HCT116 (cell line): ENCODE measurements around the gene ZBTB1. TPM values are rescaled to one million over a fixed set of nuclear protein-coding genes. Genes with fewer than 3 reads are reported as not detected.
"Not testable (repeated sequence)": the region's sequence is repeated elsewhere in the genome, so short reads cannot be mapped to it uniquely, and the experiment has no call there.

ENCODE experiments used
- ATAC-seq: fragments of 200-7000 bp; cut with Tn5 transposase; 2 replicates; pipeline ENCODE4 v1.9.1; 2020; ENCODE audit warnings: mild to moderate bottlenecking, moderate library complexity
- BruUV-seq: library from RNA; stranded (reverse); fragments of 400-500 nt; replicated peaks from 2 replicates; lab custom pipeline; 2021; lab: Mats Ljungman, UMichigan
- CTCF ChIA-PET: fragments of 300-600 bp; sonication (Branson Sonifier 250); formaldehyde crosslinking; loops from one replicate; lab custom pipeline; 2021; ENCODE audit warnings: antibody characterized with exemption; lab: Charles Lee
- POLR2A ChIA-PET: fragments of 300-600, 350-600 bp; sonication (Branson Sonifier 250); formaldehyde crosslinking; loops from one replicate; lab custom pipeline; 2021; ENCODE audit warnings: antibody characterized with exemption; lab: Charles Lee
- RAD21 ChIA-PET, 2 experiments: fragments of 300-600 bp; sonication (Branson Sonifier 250); formaldehyde crosslinking; loops; one replicate each; lab custom pipeline; 2023; ENCODE audit warnings: low total read pairs in 2 of 2; ENCODE audit not compliant: uncharacterized antibody in 2 of 2, unreplicated experiment in 2 of 2, low non-redundant PET in 1 of 2; lab: Charles Lee
- DNase-seq: peaks from one replicate; pipeline ENCODE4 v3.0.0-alpha.2; 2010; ENCODE audit warnings: low read depth, low spot score
- H2AFZ ChIP-seq: fragments of 200-600 bp; shearing (Covaris generic), sonication (generic); 2 replicates; pipeline ENCODE4 v1.6.1; 2017; ENCODE audit warnings: low read depth, mixed run types, mixed read lengths, antibody characterized with exemption, low read length; ENCODE audit not compliant: poor library complexity, severe bottlenecking
- H3K27ac ChIP-seq: 2 replicates; pipeline ENCODE4 v1.5.1; 2012; ENCODE audit warnings: low read depth, low read length
- H3K27me3 ChIP-seq: fragments of 200-600 bp; sonication (generic); 2 replicates; pipeline ENCODE4 v1.6.1; 2016; ENCODE audit warnings: mixed run types, low read length, mixed read lengths; ENCODE audit not compliant: insufficient read depth
- H3K36me3 ChIP-seq, 2 experiments: fragments of 200-500 bp in 1 of 2; fragments of 200-600 bp in 1 of 2; sonication (Bioruptor generic) in 1 of 2; sonication (generic) in 1 of 2; 2 replicates each; pipeline versions ENCODE4 v1.5.1 to v1.6.1; 2014 to 2016; ENCODE audit warnings: low read length in 2 of 2, inconsistent platforms in 1 of 2, mixed read lengths in 1 of 2, mixed run types in 1 of 2; ENCODE audit not compliant: insufficient read depth in 2 of 2, control insufficient read depth in 1 of 2
- H3K4me1 ChIP-seq, 2 experiments: fragments of 200-600 bp in 1 of 2; sonication (generic) in 1 of 2; 2 replicates each; pipeline versions ENCODE4 v1.5.1 to v1.6.1; 2012 to 2017; ENCODE audit warnings: low read length in 2 of 2, inconsistent platforms in 1 of 2, mild to moderate bottlenecking in 1 of 2, mixed read lengths in 1 of 2, mixed run types in 1 of 2, moderate library complexity in 1 of 2; ENCODE audit not compliant: insufficient read depth in 2 of 2, control insufficient read depth in 1 of 2
- H3K4me2 ChIP-seq: fragments of 200-600 bp; sonication (generic); 2 replicates; pipeline ENCODE4 v1.6.1; 2017; ENCODE audit warnings: mixed run types, low read length, mixed read lengths
- H3K4me3 ChIP-seq, 2 experiments: fragments of 200-600 bp in 1 of 2; sonication (generic) in 1 of 2; replicated peaks in 1 of 2; 2 replicates each; pipeline ENCODE4 v1.5.1; 2011 to 2016; ENCODE audit warnings: low read length in 2 of 2, control low read depth in 1 of 2, low read depth in 1 of 2, mild to moderate bottlenecking in 1 of 2, mixed read lengths in 1 of 2, mixed run types in 1 of 2
- H3K79me2 ChIP-seq: fragments of 200-600 bp; sonication (generic); 2 replicates; pipeline ENCODE4 v1.6.1; 2017; ENCODE audit warnings: mild to moderate bottlenecking, mixed run types, low read length, moderate library complexity, mixed read lengths; ENCODE audit not compliant: insufficient read depth
- H3K9ac ChIP-seq: fragments of 200-600 bp; sonication (generic); 2 replicates; pipeline ENCODE4 v1.6.1; 2016; ENCODE audit warnings: low read length, mixed read lengths
- H3K9me2 ChIP-seq: fragments of 200-600 bp; sonication (generic), shearing (Covaris generic); 2 replicates; pipeline ENCODE4 v1.6.1; 2017; ENCODE audit warnings: mixed run types, mild to moderate bottlenecking, moderate library complexity; ENCODE audit not compliant: insufficient read depth
- H3K9me3 ChIP-seq, 2 experiments: fragments of 200-500 bp in 1 of 2; fragments of 200-600 bp in 1 of 2; sonication (Bioruptor generic) in 1 of 2; sonication (generic) in 1 of 2; 2 replicates each; pipeline ENCODE4 v1.6.1; 2014 to 2017; ENCODE audit warnings: low read length in 2 of 2, mixed read lengths in 2 of 2, inconsistent platforms in 1 of 2, low read depth in 1 of 2, mild to moderate bottlenecking in 1 of 2, mixed run types in 1 of 2, moderate library complexity in 1 of 2; ENCODE audit not compliant: control insufficient read depth in 1 of 2, insufficient read depth in 1 of 2
- H4K20me1 ChIP-seq: fragments of 200-600 bp; sonication (generic), shearing (Covaris generic); 2 replicates; pipeline ENCODE4 v1.6.1; 2017; ENCODE audit warnings: mixed run types, mild to moderate bottlenecking, moderate library complexity; ENCODE audit not compliant: insufficient read depth
- ATF3 ChIP-seq: IDR thresholded peaks from 2 replicates; pipeline ENCODE4 v1.6.1; 2012
- CBX3 ChIP-seq: IDR thresholded peaks from 2 replicates; pipeline ENCODE4 v1.6.1; 2012; ENCODE audit warnings: low read depth
- ELF1 ChIP-seq: IDR thresholded peaks from 2 replicates; pipeline ENCODE4 v1.6.1; 2012; ENCODE audit warnings: low read depth, borderline replicate concordance
- EZH2 ChIP-seq: fragments of 200-600 bp; sonication (generic); IDR thresholded peaks from 2 replicates; pipeline ENCODE4 v1.6.1; 2017; ENCODE audit warnings: antibody characterized with exemption, mixed run types
- EZH2phosphoT487 ChIP-seq: fragments of 200-600 bp; IDR thresholded peaks from 2 replicates; pipeline ENCODE4 v1.6.1; 2018; ENCODE audit warnings: antibody characterized with exemption, borderline replicate concordance
- JUND ChIP-seq: IDR thresholded peaks from 2 replicates; pipeline ENCODE4 v1.6.1; 2012
- MAX ChIP-seq: IDR thresholded peaks from 2 replicates; pipeline ENCODE4 v1.6.1; 2012
- POLR2AphosphoS5 ChIP-seq: IDR thresholded peaks from 2 replicates; pipeline ENCODE4 v1.6.1; 2011; ENCODE audit warnings: mild to moderate bottlenecking, low read depth, low read length, moderate library complexity
- REST ChIP-seq: IDR thresholded peaks from 2 replicates; pipeline ENCODE4 v1.6.1; 2012; ENCODE audit warnings: low read depth
- SP1 ChIP-seq: IDR thresholded peaks from 2 replicates; pipeline ENCODE4 v1.6.1; 2012; ENCODE audit warnings: low read depth
- SRF ChIP-seq: IDR thresholded peaks from 2 replicates; pipeline ENCODE4 v1.6.1; 2012; ENCODE audit warnings: low read depth
- TCF7L2 ChIP-seq: IDR thresholded peaks from 2 replicates; pipeline ENCODE4 v1.7.0; 2011; ENCODE audit warnings: borderline replicate concordance, inconsistent platforms; ENCODE audit not compliant: insufficient read depth, insufficient read length; ENCODE audit errors: extremely low read depth
- YY1 ChIP-seq: IDR thresholded peaks from 2 replicates; pipeline ENCODE4 v1.6.1; 2011; ENCODE audit warnings: low read length, low read depth, moderate library complexity, mild to moderate bottlenecking; ENCODE audit not compliant: insufficient replicate concordance; ENCODE audit errors: extremely low read depth
- ZFX ChIP-seq: fragments of 450-650 bp; IDR thresholded peaks from 2 replicates; pipeline ENCODE4 v1.6.1; 2017
- intact Hi-C: fragments of 100-400 bp; cut with micrococcal nuclease; formaldehyde crosslinking; loops from 2 replicates; pipeline ENCODE4 v1.10.0; 2022
- total RNA-seq: library from RNA; stranded (reverse); gene quantifications from one replicate; pipeline ENCODE4 v1.2.1, GENCODE V29; 2021; ENCODE audit not compliant: unreplicated experiment

The ZBTB1 gene
- total RNA-seq, 1 experiment from 2014 or later, result 20.6 TPM

- TF ChIP-seq ATF3, result no peak; the same call in 1 of the 2 replicates
- peak; percentile 90 for TF ChIP-seq SP1
These were observed 64.6 kb downstream of the ZBTB1 start (continued) for GRCh38 chr14:64569138-64569631.

DNA sequence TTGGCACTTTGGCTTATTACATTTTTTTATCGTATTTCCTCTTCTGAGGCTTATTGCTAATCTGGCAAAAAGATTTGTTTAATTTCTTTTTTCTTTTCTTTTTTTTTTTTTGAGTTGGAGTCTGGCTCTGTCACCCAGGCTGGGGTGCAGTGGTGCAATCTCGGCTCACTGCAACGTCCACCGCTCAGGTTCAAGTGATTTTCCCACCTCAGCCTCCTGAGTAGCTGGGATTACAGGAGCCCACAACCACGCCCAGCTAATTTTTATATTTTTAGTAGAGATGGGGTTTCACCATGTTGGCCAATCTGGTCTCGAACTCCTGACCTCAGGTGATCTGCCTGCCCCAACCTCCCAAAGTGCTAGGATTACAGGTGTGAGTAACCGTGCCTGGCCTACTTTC, 65.1 kb downstream of the ZBTB1 start:
- H3K9me2 ChIP-seq, ATAC-seq, H3K9me3 ChIP-seq, H3K4me3 ChIP-seq, intact Hi-C loops, DNase-seq, BruUV-seq, POLR2A ChIA-PET, H3K79me2 ChIP-seq, RAD21 ChIA-PET, H3K27me3 ChIP-seq, H4K20me1 ChIP-seq, H3K36me3 ChIP-seq: not testable (repeated sequence)
- Histone ChIP-seq H2AFZ (peak overlapping the region; percentile 92), H3K9ac (peak overlapping the region; percentile 24), H3K27ac (peak overlapping the region; percentile 60), H3K4me1 (peaks cover 18 to 19% of the 10 kb centered on the region in 2 experiments), H3K4me2 (peak overlapping the region; percentile 67)
- CTCF ChIA-PET, result interaction anchor here (0.7 kb wide), 1 partner anchor 19 kb away, joined by 3 read pairs; no protein-coding TSS in a partner anchor

DNA sequence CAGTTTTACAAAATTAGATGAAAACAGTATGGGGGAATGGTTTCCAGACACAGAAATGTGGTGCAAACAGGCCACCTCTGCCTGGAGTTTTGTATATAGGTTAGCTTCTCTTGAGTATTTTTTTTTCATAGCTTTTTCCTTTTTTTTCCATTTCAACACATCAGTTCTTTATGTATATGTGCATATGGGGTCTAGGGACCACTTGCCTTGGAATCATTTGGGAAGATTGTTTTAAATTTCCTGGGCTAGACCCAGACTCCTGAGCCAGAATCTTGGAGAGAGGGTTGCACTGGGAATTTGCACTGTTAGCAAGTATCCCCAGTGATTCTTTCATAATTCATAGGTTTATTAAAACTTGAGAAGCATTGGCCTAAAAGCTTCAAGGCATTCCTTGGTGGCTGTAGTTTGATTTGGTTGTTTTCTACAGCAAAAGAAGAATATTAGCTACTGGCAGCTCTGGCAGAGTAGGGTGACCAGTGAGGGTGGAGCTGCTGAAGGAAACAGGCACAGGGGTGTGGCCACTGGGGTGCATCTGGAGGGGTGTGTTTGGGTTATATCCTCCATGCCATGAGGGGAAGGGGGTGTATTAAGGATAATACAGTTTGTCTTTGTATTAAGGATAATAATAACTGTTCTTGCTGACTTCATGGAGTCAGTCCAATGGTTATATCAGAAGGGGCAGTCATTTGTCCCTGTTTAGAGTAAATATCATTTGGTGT, 68.0 kb downstream of the ZBTB1 start:
- ChIA-PET POLR2A (no interaction called here), RAD21 (no interaction called here), CTCF (no interaction called here)
- peak overlapping the region; percentile 0 for H2AFZ ChIP-seq
- H3K4me3 ChIP-seq, result no peak overlapping the region
- no TSS peak for BruUV-seq
- ATAC-seq (peak; percentile 37; the same call in 1 of the 2 replicates), DNase-seq (no peak)
- H3K9ac ChIP-seq, result no peak overlapping the region
- intact Hi-C loops, result no loop called here
- no peaks in the 10 kb centered on the region for H3K36me3 ChIP-seq
- H3K9me3 ChIP-seq, result no peaks in the 10 kb centered on the region
- peaks cover 18 to 19% of the 10 kb centered on the region in 2 experiments for H3K4me1 ChIP-seq
- H4K20me1 ChIP-seq, result no peaks in the 10 kb centered on the region
- H3K79me2 ChIP-seq, result no peaks in the 10 kb centered on the region
- H3K27ac ChIP-seq, result no peak overlapping the region
- no peaks in the 10 kb centered on the region for H3K9me2 ChIP-seq
- no peak overlapping the region for H3K4me2 ChIP-seq
- no peaks in the 10 kb centered on the region for H3K27me3 ChIP-seq
- TF ChIP-seq REST, result no peak
- no peak for TF ChIP-seq POLR2AphosphoS5
- TF ChIP-seq ELF1, result no peak
- TF ChIP-seq TCF7L2, result no peak
- TF ChIP-seq ATF3, result no peak
- no peak for TF ChIP-seq SRF
- no peak for TF ChIP-seq SP1
- TF ChIP-seq MAX, result no peak
- TF ChIP-seq CBX3, result no peak
- TF ChIP-seq JUND, result no peak
- no peak for TF ChIP-seq EZH2phosphoT487
- TF ChIP-seq EZH2, result no peak
- no peak for TF ChIP-seq ZFX
- TF ChIP-seq YY1, result no peak
